ENCODE results near the gene GUK1.
A peak's percentile ranks its signal among the peaks of the same experiment; 100 is the strongest.

Gene GUK1

DNA sequence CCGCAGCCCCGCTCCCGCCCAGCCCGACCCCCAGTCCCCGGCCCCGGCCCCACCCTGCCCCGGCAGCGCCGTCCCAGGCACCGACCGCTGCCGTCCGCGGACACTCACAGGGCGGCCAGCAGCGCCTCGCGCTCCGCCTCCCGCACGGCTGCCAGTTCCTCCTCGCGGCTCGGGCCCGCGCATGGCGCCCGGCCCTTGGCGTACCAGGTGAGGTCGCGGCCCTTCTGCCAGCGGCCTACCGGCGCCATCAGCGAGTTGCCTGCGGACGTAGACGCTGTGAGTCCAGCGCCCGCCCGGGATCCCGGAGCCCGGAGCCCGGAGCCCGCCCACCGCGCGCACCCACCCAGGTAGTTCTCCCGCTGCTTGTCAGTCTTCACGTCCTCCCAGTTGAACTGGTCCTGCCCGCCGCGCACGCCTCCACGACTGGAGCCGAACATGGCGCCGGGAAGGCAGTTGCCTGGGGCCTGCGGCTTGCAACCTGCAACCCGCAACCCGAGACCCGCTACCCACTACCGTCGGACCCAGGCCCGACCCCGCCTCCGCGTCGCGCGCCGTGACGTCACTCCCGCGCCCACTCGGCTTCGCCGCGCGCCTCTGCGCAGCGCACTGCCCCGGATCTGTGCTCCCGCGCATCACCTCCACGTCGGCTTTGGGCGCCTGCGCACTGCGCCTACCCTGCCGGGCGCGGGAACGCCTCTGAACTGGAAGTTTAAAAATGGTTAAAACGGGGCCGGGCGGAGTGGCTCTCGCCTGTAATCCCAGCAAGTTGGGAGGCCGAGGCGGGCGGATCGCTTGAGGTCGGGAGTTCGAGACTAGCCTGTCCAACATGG, 37.1 kb upstream of the GUK1 start, which contains the start of gene C1orf35:
C1orf35 (minus strand) TSS at position 535 of the 830 bp plus-strand sequence; CDS start at position 437, 98 bp downstream.
- Histone ChIP-seq H3K4me3 (ENCODE audit: low read depth in 1 of 2, low read length in 1 of 2) (peak within 1 kb of the TSS; percentile 92 to 97), H3K36me3 (peaks cover 38% of the 10 kb centered on the region), H3K27ac (peak within 1 kb of the TSS; percentile 93), H3K9me3 (no peaks in the 10 kb centered on the region), H3K4me1 (ENCODE audit: control insufficient read depth in 1 of 2, insufficient read depth in 1 of 2, low read depth in 1 of 2, low read length in 1 of 2) (peaks cover 31 to 38% of the 10 kb centered on the region in 2 experiments), H3K27me3 (no peaks in the 10 kb centered on the region)
- TF ChIP-seq, protein P1, sequence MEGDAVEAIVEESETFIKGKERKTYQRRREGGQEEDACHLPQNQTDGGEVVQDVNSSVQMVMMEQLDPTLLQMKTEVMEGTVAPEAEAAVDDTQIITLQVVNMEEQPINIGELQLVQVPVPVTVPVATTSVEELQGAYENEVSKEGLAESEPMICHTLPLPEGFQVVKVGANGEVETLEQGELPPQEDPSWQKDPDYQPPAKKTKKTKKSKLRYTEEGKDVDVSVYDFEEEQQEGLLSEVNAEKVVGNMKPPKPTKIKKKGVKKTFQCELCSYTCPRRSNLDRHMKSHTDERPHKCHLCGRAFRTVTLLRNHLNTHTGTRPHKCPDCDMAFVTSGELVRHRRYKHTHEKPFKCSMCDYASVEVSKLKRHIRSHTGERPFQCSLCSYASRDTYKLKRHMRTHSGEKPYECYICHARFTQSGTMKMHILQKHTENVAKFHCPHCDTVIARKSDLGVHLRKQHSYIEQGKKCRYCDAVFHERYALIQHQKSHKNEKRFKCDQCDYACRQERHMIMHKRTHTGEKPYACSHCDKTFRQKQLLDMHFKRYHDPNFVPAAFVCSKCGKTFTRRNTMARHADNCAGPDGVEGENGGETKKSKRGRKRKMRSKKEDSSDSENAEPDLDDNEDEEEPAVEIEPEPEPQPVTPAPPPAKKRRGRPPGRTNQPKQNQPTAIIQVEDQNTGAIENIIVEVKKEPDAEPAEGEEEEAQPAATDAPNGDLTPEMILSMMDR (IDR thresholded peaks at IDR 0.05) = no peak

GRCh38 chr1:228104526-228105269, 35.4 kb upstream of the GUK1 start:
- Histone ChIP-seq H3K27me3 (no peaks in the 10 kb centered on the region), H3K4me1 (ENCODE audit: control insufficient read depth in 1 of 2, insufficient read depth in 1 of 2, low read depth in 1 of 2, low read length in 1 of 2) (peaks cover 44 to 50% of the 10 kb centered on the region in 2 experiments), H3K36me3 (peaks cover 21% of the 10 kb centered on the region), H3K9me3 (no peaks in the 10 kb centered on the region), H3K27ac (no peak overlapping the region), H3K4me3 (ENCODE audit: low read depth in 1 of 2, low read length in 1 of 2) (no peak overlapping the region)
- TF ChIP-seq, protein P1 (IDR thresholded peaks at IDR 0.05) = no peak

DNA sequence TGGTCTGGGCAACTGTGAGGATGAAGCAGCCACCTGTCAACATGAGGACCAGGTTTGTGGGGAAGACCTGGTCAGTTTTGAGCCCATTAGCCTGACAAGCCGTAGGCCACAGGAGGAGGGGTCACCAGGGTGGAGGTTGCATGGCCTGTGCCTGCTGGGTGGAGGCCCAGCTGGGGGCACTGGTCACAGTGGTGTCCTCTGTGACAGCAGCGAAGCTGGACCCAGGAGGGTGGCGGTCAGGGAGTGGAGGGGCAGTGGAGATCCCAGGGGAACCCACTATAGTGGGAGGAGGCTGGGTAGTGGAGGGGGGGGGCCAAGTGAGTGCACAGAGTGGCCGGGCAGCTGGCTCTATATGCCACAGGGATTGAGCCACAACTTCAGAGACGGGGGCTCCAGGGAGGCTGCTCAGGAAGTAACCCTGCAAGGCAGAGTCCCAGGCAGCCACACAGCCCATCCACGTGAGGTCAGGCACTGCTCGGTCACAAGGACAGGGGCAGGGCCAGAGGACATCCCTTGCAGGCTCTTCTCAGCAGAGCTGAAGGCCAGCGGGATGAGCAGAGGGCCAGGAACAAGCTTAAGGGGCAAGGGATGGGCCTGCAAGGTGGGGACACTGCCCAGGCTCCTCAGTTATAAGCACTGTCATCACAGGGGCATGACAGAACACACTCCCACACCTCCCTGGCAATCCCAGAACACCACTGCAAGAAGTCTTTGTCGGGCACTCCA, 34.6 kb upstream of the GUK1 start:
- peaks cover 14% of the 10 kb centered on the region for H3K36me3 ChIP-seq
- H3K9me3 ChIP-seq = no peaks in the 10 kb centered on the region
- peaks cover 50 to 55% of the 10 kb centered on the region in 2 experiments for H3K4me1 ChIP-seq (ENCODE audit: control insufficient read depth in 1 of 2, insufficient read depth in 1 of 2, low read depth in 1 of 2, low read length in 1 of 2)
- no peak overlapping the region for H3K27ac ChIP-seq
- no peak overlapping the region for H3K4me3 ChIP-seq (ENCODE audit: low read depth in 1 of 2, low read length in 1 of 2)
- TF ChIP-seq, protein P1 (IDR thresholded peaks at IDR 0.05) = no peak
- no peaks in the 10 kb centered on the region for H3K27me3 ChIP-seq

DNA sequence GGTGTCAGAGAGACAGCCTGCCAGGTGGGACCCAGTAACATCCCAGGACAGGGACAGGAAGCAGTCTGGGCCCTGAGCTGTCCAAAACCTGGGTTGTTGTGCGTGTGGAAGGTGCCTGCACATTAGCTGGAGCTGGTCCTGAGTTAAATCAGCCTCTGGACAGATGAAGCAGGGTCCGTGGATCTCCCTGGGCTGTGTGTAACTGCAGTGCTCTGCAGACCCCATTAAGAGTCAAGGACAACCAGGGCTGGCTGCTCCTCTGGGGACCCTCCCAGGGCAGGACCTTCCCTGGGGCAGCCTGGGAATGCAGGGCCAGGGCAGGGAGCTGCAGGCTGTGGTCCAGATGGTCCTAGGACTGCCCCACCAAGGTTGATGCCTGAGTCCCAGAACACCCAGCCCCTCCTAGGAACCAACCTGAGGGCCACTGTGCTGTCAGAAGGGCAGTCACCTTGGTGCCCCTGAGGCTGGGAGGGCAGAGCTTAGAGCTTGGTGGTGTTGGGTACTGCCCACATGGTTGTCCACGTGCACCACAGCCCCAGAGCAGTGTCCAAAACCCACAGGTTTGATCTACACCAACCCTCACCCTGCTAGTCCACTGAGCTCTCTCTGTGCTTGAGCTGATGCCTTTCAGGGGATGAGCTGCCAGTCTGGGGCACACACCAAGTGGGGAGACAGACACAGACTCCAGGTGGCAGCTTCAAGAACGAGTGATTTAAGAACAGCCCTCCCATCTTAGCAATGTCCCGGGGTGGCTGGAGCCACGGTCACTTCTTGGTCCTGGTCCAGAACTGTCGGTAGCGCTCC, 33.9 kb upstream of the GUK1 start:
- Histone ChIP-seq H3K4me1 (ENCODE audit: control insufficient read depth in 1 of 2, insufficient read depth in 1 of 2, low read depth in 1 of 2, low read length in 1 of 2) (peaks cover 43 to 49% of the 10 kb centered on the region in 2 experiments), H3K27ac (no peak overlapping the region), H3K9me3 (no peaks in the 10 kb centered on the region), H3K4me3 (ENCODE audit: low read depth in 1 of 2, low read length in 1 of 2) (no peak overlapping the region), H3K27me3 (no peaks in the 10 kb centered on the region), H3K36me3 (peaks cover 14% of the 10 kb centered on the region)
- TF ChIP-seq, protein P1 (IDR thresholded peaks at IDR 0.05) = no peak

- Histone ChIP-seq H3K27ac (no peak overlapping the region), H3K4me3 (ENCODE audit: low read depth in 1 of 2, low read length in 1 of 2) (no peak overlapping the region), H3K4me1 (ENCODE audit: control insufficient read depth in 1 of 2, insufficient read depth in 1 of 2, low read depth in 1 of 2, low read length in 1 of 2) (peaks cover 38 to 43% of the 10 kb centered on the region in 2 experiments), H3K27me3 (no peaks in the 10 kb centered on the region), H3K36me3 (peaks cover 14% of the 10 kb centered on the region), H3K9me3 (no peaks in the 10 kb centered on the region)
- TF ChIP-seq, protein P1 (IDR thresholded peaks at IDR 0.05) = no peak
Measured at GRCh38 chr1:228106800-228107054, 33.4 kb upstream of the GUK1 start.
